ENCODE results near the gene CLTCL1.
"Not testable (repeated sequence)": the region's sequence is repeated elsewhere in the genome, so short reads cannot be mapped to it uniquely, and the experiment has no call there.

The CLTCL1 gene

DNA sequence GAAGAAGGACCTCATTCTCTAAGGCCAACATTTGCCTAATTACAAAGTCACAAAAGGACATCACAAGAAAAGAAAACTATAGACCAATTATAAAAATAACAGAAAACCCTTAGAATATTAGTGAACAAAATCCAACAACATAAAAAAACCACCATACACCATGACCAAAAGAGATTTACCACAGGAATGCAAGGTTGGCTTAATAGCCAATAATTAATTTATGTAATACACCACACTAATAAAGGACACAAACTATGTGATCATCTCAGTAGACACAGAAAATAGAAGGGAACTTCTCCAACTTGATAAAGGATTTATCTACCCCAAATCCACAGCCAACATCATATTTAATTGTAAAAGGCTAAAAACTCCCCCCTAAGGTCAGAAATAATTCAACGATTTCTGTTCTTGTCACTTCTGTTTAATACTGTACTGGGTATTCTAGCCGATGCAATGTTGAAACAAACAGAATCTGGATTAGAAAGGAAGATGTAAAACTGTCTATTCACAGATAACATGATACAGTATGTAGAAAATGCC is 24.9 kb downstream of the CLTCL1 start:
- CTCF ChIA-PET: no interaction called here
- TF ChIP-seq ZNF384 (IDR thresholded peaks at IDR 0.05) (no peak), ARNT (IDR thresholded peaks at IDR 0.05) (no peak), BHLHE40 (IDR thresholded peaks at IDR 0.05; ENCODE audit: borderline replicate concordance) (no peak), LEF1 (IDR thresholded peaks at IDR 0.05; ENCODE audit: borderline replicate concordance) (no peak), NFRKB (IDR thresholded peaks at IDR 0.05) (no peak), ELF4 (IDR thresholded peaks at IDR 0.05) (no peak), CTBP1 (IDR thresholded peaks at IDR 0.05; ENCODE audit: borderline replicate concordance) (no peak), TARDBP (IDR thresholded peaks at IDR 0.05) (no peak), FOXK2 (IDR thresholded peaks at IDR 0.05) (no peak), SUZ12 (IDR thresholded peaks at IDR 0.05) (no peak), L3MBTL2 (conservative IDR thresholded peaks at IDR 0.05) (no peak), HDGF (IDR thresholded peaks at IDR 0.05; ENCODE audit: borderline replicate concordance) (no peak), FOXM1 (IDR thresholded peaks at IDR 0.05; ENCODE audit: borderline replicate concordance) (no peak), FOXA1 (IDR thresholded peaks at IDR 0.05) (no peak)

GRCh38 chr22:19265779-19266178 is 25.7 kb downstream of the CLTCL1 start:
- TF ChIP-seq LEF1 (IDR thresholded peaks at IDR 0.05; ENCODE audit: borderline replicate concordance) (no peak), ARNT (IDR thresholded peaks at IDR 0.05) (no peak), FOXA1 (IDR thresholded peaks at IDR 0.05) (no peak), ELF4 (IDR thresholded peaks at IDR 0.05) (no peak), FOXK2 (IDR thresholded peaks at IDR 0.05) (no peak), HDGF (IDR thresholded peaks at IDR 0.05; ENCODE audit: borderline replicate concordance) (no peak), TARDBP (IDR thresholded peaks at IDR 0.05) (no peak), ZNF384 (IDR thresholded peaks at IDR 0.05) (no peak), CTBP1 (IDR thresholded peaks at IDR 0.05; ENCODE audit: borderline replicate concordance) (no peak), L3MBTL2 (conservative IDR thresholded peaks at IDR 0.05) (no peak), NFRKB (IDR thresholded peaks at IDR 0.05) (no peak)
- TF ChIP-seq, protein P1, sequence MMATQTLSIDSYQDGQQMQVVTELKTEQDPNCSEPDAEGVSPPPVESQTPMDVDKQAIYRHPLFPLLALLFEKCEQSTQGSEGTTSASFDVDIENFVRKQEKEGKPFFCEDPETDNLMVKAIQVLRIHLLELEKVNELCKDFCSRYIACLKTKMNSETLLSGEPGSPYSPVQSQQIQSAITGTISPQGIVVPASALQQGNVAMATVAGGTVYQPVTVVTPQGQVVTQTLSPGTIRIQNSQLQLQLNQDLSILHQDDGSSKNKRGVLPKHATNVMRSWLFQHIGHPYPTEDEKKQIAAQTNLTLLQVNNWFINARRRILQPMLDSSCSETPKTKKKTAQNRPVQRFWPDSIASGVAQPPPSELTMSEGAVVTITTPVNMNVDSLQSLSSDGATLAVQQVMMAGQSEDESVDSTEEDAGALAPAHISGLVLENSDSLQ (IDR thresholded peaks at IDR 0.05): no peak
- no peak for DNase-seq (ENCODE audit: extremely low spot score)
- ChIA-PET POLR2A (no interaction called here), CTCF (no interaction called here)

More for the DNA sequence above, 24.9 kb downstream of the CLTCL1 start:
- POLR2A ChIA-PET: no interaction called here
- DNase-seq (ENCODE audit: extremely low spot score): no peak

GRCh38 chr22:19260804-19261203 is 30.7 kb downstream of the CLTCL1 start:
- no peak for DNase-seq (ENCODE audit: extremely low spot score)
- TF ChIP-seq ZNF384 (IDR thresholded peaks at IDR 0.05): no peak
- TF ChIP-seq ARNT (IDR thresholded peaks at IDR 0.05): no peak
- TF ChIP-seq L3MBTL2 (conservative IDR thresholded peaks at IDR 0.05): no peak
- no peak for TF ChIP-seq FOXK2 (IDR thresholded peaks at IDR 0.05)
- TF ChIP-seq SP1 (IDR thresholded peaks at IDR 0.05): no peak
- no peak for TF ChIP-seq BHLHE40 (IDR thresholded peaks at IDR 0.05; ENCODE audit: borderline replicate concordance)
- TF ChIP-seq HDGF (IDR thresholded peaks at IDR 0.05; ENCODE audit: borderline replicate concordance): no peak
- no peak for TF ChIP-seq SUZ12 (IDR thresholded peaks at IDR 0.05)
- TF ChIP-seq TARDBP (IDR thresholded peaks at IDR 0.05): no peak
- no peak for TF ChIP-seq FOXM1 (IDR thresholded peaks at IDR 0.05; ENCODE audit: borderline replicate concordance)
- no peak for TF ChIP-seq ELF4 (IDR thresholded peaks at IDR 0.05)
- TF ChIP-seq LEF1 (IDR thresholded peaks at IDR 0.05; ENCODE audit: borderline replicate concordance): no peak
- TF ChIP-seq, protein P1 (IDR thresholded peaks at IDR 0.05): no peak
- no peak for TF ChIP-seq NFRKB (IDR thresholded peaks at IDR 0.05)
- no peak for TF ChIP-seq FOXA1 (IDR thresholded peaks at IDR 0.05)
- no peak for TF ChIP-seq CTBP1 (IDR thresholded peaks at IDR 0.05; ENCODE audit: borderline replicate concordance)
- POLR2A ChIA-PET: no interaction called here
- CTCF ChIA-PET: interaction anchor here (0.7 kb wide), 1 partner anchor 42 kb away, joined by 7 read pairs; no protein-coding TSS in a partner anchor

DNA sequence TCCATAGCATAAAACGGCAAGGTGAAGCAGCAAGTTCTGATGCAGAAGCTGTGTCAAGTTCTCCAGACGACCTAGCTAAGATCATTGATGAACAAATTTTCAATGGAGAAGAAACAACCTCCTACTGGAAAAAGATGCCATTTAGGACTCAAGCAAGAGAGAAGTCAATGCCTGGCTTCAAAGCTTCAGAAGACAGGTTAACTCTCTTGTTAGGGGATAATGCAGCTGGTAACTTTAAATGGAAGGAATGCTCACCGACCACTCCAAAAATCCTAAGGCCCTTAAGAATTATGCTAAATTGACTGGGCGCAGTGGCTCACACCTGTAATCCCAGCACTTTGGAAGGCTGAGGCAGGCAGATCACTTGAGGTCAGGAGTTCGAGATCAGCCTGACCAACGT is 31.3 kb downstream of the CLTCL1 start:
- no peak for DNase-seq (ENCODE audit: extremely low spot score)
- POLR2A ChIA-PET: no interaction called here
- TF ChIP-seq FOXA1 (IDR thresholded peaks at IDR 0.05): no peak
- no peak for TF ChIP-seq ZNF384 (IDR thresholded peaks at IDR 0.05)
- no peak for TF ChIP-seq L3MBTL2 (conservative IDR thresholded peaks at IDR 0.05)
- TF ChIP-seq FOXK2 (IDR thresholded peaks at IDR 0.05): no peak
- no peak for TF ChIP-seq HDGF (IDR thresholded peaks at IDR 0.05; ENCODE audit: borderline replicate concordance)
- CTCF ChIA-PET: interaction anchor here (0.7 kb wide), 1 partner anchor 42 kb away, joined by 7 read pairs; no protein-coding TSS in a partner anchor

GRCh38 chr22:19258968-19259288 is 32.6 kb downstream of the CLTCL1 start:
- DNase-seq (ENCODE audit: extremely low spot score); CTCF ChIA-PET; POLR2A ChIA-PET: not testable (repeated sequence)

DNA sequence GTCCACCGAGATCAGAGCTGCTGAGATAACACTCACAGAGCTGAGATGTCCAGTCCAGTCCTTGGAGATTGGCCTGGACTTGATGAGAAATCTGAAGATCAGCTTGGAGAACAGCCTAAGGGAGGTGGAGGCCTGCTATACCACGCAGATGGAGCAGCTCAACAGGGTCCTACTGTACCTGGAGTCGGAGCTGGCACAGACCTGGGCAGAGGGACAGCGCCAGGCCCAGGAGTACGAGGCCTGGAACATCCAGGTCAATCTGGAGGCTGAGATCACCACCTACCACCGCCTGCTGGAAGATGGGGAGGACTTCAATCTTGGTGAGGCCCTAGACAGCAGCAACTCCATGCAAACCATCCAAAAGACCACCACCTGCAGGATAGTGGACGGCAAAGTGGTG is 33.1 kb downstream of the CLTCL1 start:
- TF ChIP-seq ZNF384 (IDR thresholded peaks at IDR 0.05): no peak
- TF ChIP-seq NFRKB (IDR thresholded peaks at IDR 0.05): no peak
- no peak for TF ChIP-seq ELF4 (IDR thresholded peaks at IDR 0.05)
- TF ChIP-seq L3MBTL2 (conservative IDR thresholded peaks at IDR 0.05): no peak
- TF ChIP-seq BHLHE40 (IDR thresholded peaks at IDR 0.05; ENCODE audit: borderline replicate concordance): no peak
- TF ChIP-seq ARNT (IDR thresholded peaks at IDR 0.05): no peak
- no peak for TF ChIP-seq SP1 (IDR thresholded peaks at IDR 0.05)
- TF ChIP-seq TARDBP (IDR thresholded peaks at IDR 0.05): no peak
- no peak for TF ChIP-seq FOXK2 (IDR thresholded peaks at IDR 0.05)
- TF ChIP-seq LEF1 (IDR thresholded peaks at IDR 0.05; ENCODE audit: borderline replicate concordance): no peak
- TF ChIP-seq, protein P1 (IDR thresholded peaks at IDR 0.05): no peak
- TF ChIP-seq FOXA1 (IDR thresholded peaks at IDR 0.05): no peak
- TF ChIP-seq SUZ12 (IDR thresholded peaks at IDR 0.05): no peak
- POLR2A ChIA-PET: no interaction called here
- CTCF ChIA-PET: no interaction called here
- no peak for DNase-seq (ENCODE audit: extremely low spot score)

DNA sequence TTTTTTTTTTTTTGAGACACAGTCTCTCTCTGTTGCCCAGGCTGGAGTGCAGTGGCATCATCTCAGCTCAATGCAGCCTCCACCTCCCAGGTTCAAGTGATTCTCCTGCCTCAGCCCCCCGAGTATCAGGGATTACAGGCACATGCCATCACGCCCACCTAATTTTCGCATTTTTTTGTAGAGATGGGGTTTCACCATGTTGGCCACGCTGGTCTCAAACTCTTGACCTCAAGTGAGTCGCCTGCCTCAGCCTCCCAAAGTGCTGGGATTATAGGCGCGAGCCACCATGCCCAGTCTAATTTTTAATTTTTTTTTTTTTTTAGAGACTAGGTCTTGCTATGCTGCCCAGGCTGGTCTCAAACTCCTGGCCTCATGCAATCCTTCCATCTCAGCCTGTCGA is 35.2 kb downstream of the CLTCL1 start:
- DNase-seq (ENCODE audit: extremely low spot score); POLR2A ChIA-PET; CTCF ChIA-PET: not testable (repeated sequence)

Measured in HEK293T (cell line).